Measurements from ENCODE around the gene POF1B.

The POF1B gene

DNA sequence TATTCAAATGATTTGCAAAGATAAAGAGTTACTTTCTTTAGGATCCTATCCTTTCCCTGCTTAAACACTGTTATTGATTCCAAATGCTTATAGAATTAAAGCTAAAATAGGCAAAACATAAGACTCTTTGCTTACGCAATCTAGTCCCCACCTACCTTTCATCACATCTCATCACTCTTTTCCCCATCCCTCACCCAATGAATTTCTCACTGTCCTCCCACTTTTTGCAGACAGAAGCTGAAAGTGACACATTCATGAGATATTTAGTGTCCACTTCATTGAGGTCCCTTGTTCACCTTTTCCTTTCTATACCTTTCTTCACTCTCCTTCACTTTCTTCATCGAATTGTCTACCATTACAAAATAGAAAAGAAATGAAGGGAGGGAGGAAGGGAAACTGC is 136.3 kb downstream of the POF1B start:
- no peak for DNase-seq
